K562 (cell line): Measurements from ENCODE around the gene RNF34.

ENCODE experiments used
- CBX2 ChIP-seq: fragments of 200-600 bp; sonication (generic); IDR thresholded peaks from one replicate; pipeline ENCODE4 v1.6.1; 2012; ENCODE audit warnings: mild to moderate bottlenecking, low read length, inconsistent platforms; ENCODE audit not compliant: insufficient read depth, poor library complexity, severe bottlenecking
- CTCF ChIP-seq, 3 experiments: IDR thresholded peaks in 2 of 3; conservative IDR thresholded peaks in 1 of 3; 2 replicates each; pipeline ENCODE4 v1.5.1; 2011 to 2012; ENCODE audit warnings: low read length in 3 of 3, mild to moderate bottlenecking in 3 of 3, control low read depth in 2 of 3, improper control_type of control experiment in 1 of 3, inconsistent platforms in 1 of 3, low read depth in 1 of 3, mixed read lengths in 1 of 3, moderate library complexity in 1 of 3; ENCODE audit not compliant: insufficient read depth in 2 of 3
- GMEB1 ChIP-seq: fragments of 250-450 bp; sonication (Bioruptor Pico); IDR thresholded peaks from 2 replicates; pipeline ENCODE4 v1.4.0; 2020; ENCODE audit warnings: mild to moderate bottlenecking
- NCOA4 ChIP-seq: fragments of 450-650 bp; IDR thresholded peaks from 2 replicates; pipeline ENCODE4 v1.6.1; 2018; ENCODE audit warnings: mild to moderate bottlenecking; ENCODE audit not compliant: partially characterized antibody
- POLR2AphosphoS5 ChIP-seq: IDR thresholded peaks from 2 replicates; pipeline ENCODE4 v1.6.1; 2011; ENCODE audit warnings: mild to moderate bottlenecking, low read depth, low read length, moderate library complexity; ENCODE audit not compliant: control insufficient read depth, insufficient read depth
- PTBP1 ChIP-seq: fragments of 200-400 bp; formaldehyde crosslinking; IDR thresholded peaks from 2 replicates; pipeline ENCODE4 v1.6.1; 2017; ENCODE audit warnings: low read depth, low read length
- REST ChIP-seq, 2 experiments: fragments of 450-650 bp; formaldehyde crosslinking in 1 of 2; IDR thresholded peaks; 2 replicates each; pipeline versions ENCODE4 v1.4.0 to v1.6.1; 2014 to 2020; ENCODE audit warnings: mild to moderate bottlenecking in 2 of 2, borderline replicate concordance in 1 of 2, low read depth in 1 of 2
- RHOXF2B ChIP-seq: fragments of 250-450 bp; sonication (Bioruptor Pico); conservative IDR thresholded peaks from 2 replicates; pipeline ENCODE4 v1.5.1; 2021
- ZNF133 ChIP-seq: fragments of 250-450 bp; sonication (Bioruptor Pico); IDR thresholded peaks from 2 replicates; pipeline ENCODE4 v1.4.0; 2020; ENCODE audit warnings: mild to moderate bottlenecking

- no peak for TF ChIP-seq CBX2
- no peak for TF ChIP-seq POLR2AphosphoS5
- no peak for TF ChIP-seq REST (IDR thresholded peaks at IDR 0.05; ENCODE audit: borderline replicate concordance)
- TF ChIP-seq REST (CRISPR knock-in tag; IDR thresholded peaks at IDR 0.05; ENCODE audit: low read depth), result no peak
- no peak for TF ChIP-seq ZNF133 (CRISPR knock-in tag)
- no peak for TF ChIP-seq NCOA4
- TF ChIP-seq RHOXF2B, result no peak
- TF ChIP-seq GMEB1 (CRISPR knock-in tag), result no peak
- no peak for TF ChIP-seq CTCF (IDR thresholded peaks at IDR 0.05 in 2 of 3, conservative IDR thresholded peaks at IDR 0.05 in 1 of 3; ENCODE audit: insufficient read depth in 2 of 3, low read depth in 1 of 3, low read length in 3 of 3)
- no peak for TF ChIP-seq PTBP1
Observed at GRCh38 chr12:121461048-121461447, 61.1 kb downstream of the RNF34 start.
